HG02588 (cell line): ENCODE data around the gene PRR5.

Experiments
- ATAC-seq: cut with Tn5 transposase; IDR thresholded peaks from one replicate; pipeline ENCODE4 v1.9.1; 2021; ENCODE audit warnings: mild to moderate bottlenecking, moderate library complexity; ENCODE audit not compliant: unreplicated experiment

Gene PRR5

GRCh38 chr22:44752285-44753188 lies 50.5 kb downstream of the PRR5 start, which contains the start of gene ARHGAP8:
Gene ARHGAP8, plus strand, starts transcription at chr22:44752575. Its CDS starts 33,953 bp downstream, at chr22:44786528.
- no peak for ATAC-seq

DNA sequence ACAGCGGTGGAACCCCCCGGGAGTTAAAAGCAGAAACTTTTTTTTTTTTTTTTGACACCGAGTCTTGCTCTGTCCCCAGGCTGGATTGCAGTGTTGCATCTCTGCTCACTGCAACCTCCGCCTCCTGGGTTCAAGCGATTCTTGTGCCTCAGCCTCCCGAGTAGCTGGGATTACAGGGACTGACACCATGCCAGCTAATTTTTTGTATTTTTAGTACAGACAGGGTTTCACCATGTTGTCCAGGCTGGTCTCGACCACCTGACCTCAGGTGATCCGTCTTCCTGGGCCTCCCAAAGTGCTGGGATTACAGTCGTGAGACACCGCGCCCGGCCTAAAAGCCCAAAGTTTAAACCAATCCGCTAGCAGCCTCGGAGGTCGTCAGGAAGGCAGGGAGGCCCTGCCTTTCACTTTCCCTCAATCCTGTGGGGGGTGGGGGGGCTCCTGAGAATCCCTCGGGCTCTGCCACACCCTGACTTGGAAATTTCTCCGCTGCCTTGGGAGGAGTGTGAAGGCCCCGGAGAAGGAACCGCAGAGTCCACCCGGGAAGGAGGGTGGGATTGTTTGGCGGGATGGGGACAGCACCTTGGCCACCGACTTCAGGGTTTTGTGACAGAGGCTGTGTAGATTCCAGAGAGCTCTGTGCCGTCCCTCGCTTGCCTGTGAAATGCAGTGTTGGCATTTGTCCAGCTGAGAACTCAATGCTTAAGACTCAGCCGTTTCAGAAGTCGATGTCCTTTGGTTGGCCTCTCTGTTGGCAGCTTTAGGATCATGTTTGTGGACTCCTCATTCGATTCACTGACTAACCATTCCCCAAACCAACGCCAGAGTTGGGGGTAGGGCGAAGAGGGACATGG lies 51.4 kb downstream of the PRR5 start:
- ATAC-seq: no peak

GRCh38 chr22:44754998-44755397 lies 53.0 kb downstream of the PRR5 start:
- no peak for ATAC-seq

DNA sequence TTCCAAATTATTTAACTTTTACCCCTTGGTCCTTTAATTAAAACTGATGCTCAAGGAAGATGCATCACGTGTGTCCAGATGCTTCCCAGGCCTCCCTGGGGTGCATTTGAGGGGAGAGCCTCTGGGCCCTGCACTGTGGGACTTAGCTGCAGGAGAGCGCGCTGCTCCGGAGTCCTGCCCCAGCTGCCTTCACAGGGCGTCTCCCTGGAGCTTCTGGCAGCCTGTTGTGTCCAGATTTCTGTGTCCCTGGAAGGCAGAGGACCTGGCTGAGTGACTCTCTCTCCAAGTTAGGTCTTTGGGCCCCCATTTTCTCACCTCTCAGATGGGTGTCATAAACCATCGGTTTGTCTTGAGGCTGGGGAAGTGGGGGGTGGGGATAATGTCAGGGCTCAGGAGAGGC lies 53.4 kb downstream of the PRR5 start:
- ATAC-seq: no peak

DNA sequence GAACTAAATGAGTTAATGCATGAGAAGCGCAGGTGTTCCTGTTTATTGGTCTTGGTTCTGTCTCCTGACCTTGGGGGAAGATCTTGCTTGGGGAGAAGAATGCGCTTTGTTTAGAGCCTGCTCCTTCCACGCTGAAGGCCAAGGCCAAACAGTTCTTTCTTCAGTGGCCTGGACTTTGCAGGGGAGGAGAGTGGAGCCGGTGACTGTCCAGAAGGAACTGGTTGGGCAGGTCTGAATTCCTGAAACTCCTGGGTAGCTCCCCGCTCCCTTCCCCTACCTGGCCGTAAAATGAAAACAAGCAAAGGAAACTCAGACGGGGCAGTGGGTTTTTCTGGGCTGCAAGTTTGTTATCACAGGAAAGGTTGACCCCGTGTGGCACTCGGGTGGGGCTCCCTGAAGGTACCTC lies 54.0 kb downstream of the PRR5 start:
- no peak for ATAC-seq

GRCh38 chr22:44758344-44758973 lies 56.5 kb downstream of the PRR5 start:
- no peak for ATAC-seq

- no peak for ATAC-seq
These were observed 57.0 kb downstream of the PRR5 start for GRCh38 chr22:44759001-44759400.

- ATAC-seq: no peak
These were observed 57.7 kb downstream of the PRR5 start for GRCh38 chr22:44759430-44760310.

GRCh38 chr22:44760476-44760875 lies 58.5 kb downstream of the PRR5 start:
- ATAC-seq: no peak

- ATAC-seq: no peak
These were observed 59.0 kb downstream of the PRR5 start for GRCh38 chr22:44761025-44761424.

DNA sequence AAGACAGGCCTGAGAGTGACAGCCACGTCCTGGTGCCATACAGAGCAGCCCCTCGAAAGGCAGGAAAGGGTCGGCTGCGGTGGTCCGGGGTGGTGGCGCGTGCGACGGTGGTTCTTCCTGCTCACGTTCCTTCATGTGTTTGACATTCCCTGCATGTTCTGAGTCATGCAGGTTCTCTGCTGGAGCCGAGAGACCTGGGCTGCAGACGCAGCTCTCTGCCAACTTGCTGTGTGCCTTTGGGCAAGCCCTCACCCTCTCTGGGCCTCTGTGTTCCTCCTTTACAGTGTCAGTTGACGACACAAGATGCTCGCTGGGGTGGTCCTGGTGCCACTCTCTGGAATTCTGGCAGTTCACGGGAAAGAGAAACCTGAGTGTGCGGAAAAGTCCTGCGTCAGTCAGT lies 62.4 kb downstream of the PRR5 start:
- no peak for ATAC-seq

DNA sequence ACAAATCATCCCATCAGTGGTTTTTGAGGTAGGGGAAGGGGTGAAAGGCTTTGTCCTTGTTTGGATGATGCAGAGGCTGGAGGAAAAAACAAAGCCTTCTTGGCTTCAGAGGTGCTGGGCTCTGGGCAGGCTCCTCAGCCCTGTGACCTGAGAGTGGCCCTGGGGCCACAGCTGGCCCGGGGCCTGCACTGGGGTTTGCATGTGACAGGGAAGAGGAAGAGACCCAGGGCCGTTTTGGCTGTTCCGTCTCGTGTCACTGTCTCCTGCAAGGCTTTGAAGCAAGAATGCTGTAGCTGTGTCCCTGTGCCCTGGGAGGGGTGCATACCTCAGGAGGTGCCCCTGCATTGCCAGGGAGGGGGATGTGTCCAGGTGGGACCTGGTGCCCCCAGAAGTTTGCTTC lies 63.0 kb downstream of the PRR5 start:
- ATAC-seq: no peak

GRCh38 chr22:44765571-44766285 lies 63.7 kb downstream of the PRR5 start:
- ATAC-seq: no peak

GRCh38 chr22:44773082-44773481 lies 71.1 kb downstream of the PRR5 start:
- no peak for ATAC-seq

- ATAC-seq: no peak
These were observed 73.9 kb downstream of the PRR5 start for GRCh38 chr22:44775862-44776261.

GRCh38 chr22:44776605-44777363 lies 74.8 kb downstream of the PRR5 start:
- ATAC-seq: no peak

- no peak for ATAC-seq
These were observed 75.4 kb downstream of the PRR5 start for GRCh38 chr22:44777364-44777755.

GRCh38 chr22:44780876-44781449 lies 79.0 kb downstream of the PRR5 start:
- no peak for ATAC-seq
